PFSK-1 (cell line): ENCODE measurements around the gene MYH14.

Source experiments
- POLR2AphosphoS5 ChIP-seq: IDR thresholded peaks from 2 replicates; pipeline ENCODE4 v1.6.1; 2012; ENCODE audit warnings: low read depth, mild to moderate bottlenecking, control low read depth, low read length, moderate library complexity
- TAF1 ChIP-seq: IDR thresholded peaks from 2 replicates; pipeline ENCODE4 v1.6.1; 2012; ENCODE audit warnings: low read length, control low read depth, borderline replicate concordance; ENCODE audit not compliant: insufficient read depth

GRCh38 chr19:50276370-50277063 lies 73.1 kb downstream of the MYH14 start:
- no peak for TF ChIP-seq TAF1
- no peak for TF ChIP-seq POLR2AphosphoS5
